Astrocyte (in vitro differentiated cells and primary cell): ENCODE data around the gene SNED1. TPM values are rescaled to one million over a fixed set of nuclear protein-coding genes. Genes with fewer than 3 reads are reported as not detected.

Experiments
- DNase-seq: peaks from one replicate; pipeline ENCODE4 v3.0.0-alpha.2; 2010; ENCODE audit warnings: low read depth
- FAIRE-seq: peaks from 2 replicates; lab custom pipeline; 2011; peaks lifted over from hg19 to GRCh38; lab: Jason Lieb, UNC
- H2AFZ ChIP-seq: 2 replicates; pipeline ENCODE4 v1.6.0; 2012; ENCODE audit warnings: low read depth, low read length, inconsistent platforms
- H3K27ac ChIP-seq: 2 replicates; pipeline ENCODE4 v1.5.1; 2011; ENCODE audit warnings: low read depth, low read length, inconsistent platforms
- H3K27me3 ChIP-seq: 2 replicates; pipeline ENCODE4 v1.6.0; 2011; ENCODE audit warnings: low read length, inconsistent platforms; ENCODE audit not compliant: insufficient read depth
- H3K36me3 ChIP-seq: 2 replicates; pipeline ENCODE4 v1.5.1; 2011; ENCODE audit warnings: low read length, inconsistent platforms; ENCODE audit not compliant: insufficient read depth
- H3K4me1 ChIP-seq: 2 replicates; pipeline ENCODE4 v1.5.1; 2011; ENCODE audit warnings: low read length, inconsistent platforms; ENCODE audit not compliant: insufficient read depth
- H3K4me2 ChIP-seq: 2 replicates; pipeline ENCODE4 v1.6.0; 2012; ENCODE audit warnings: low read length, inconsistent platforms
- H3K4me3 ChIP-seq: 2 replicates; pipeline ENCODE4 v1.5.1; 2011; ENCODE audit warnings: low read depth, mild to moderate bottlenecking, low read length, inconsistent platforms; ENCODE audit not compliant: insufficient read depth
- H3K79me2 ChIP-seq: 2 replicates; pipeline ENCODE4 v1.6.0; 2012; ENCODE audit warnings: mild to moderate bottlenecking, low read length, inconsistent platforms; ENCODE audit not compliant: insufficient read depth
- H3K9ac ChIP-seq: 2 replicates; pipeline ENCODE4 v1.6.0; 2012; ENCODE audit warnings: mild to moderate bottlenecking, low read length, inconsistent platforms
- H3K9me3 ChIP-seq: 2 replicates; pipeline ENCODE4 v1.5.1; 2012; ENCODE audit warnings: low read depth, mild to moderate bottlenecking, low read length, inconsistent platforms; ENCODE audit not compliant: insufficient read depth
- H4K20me1 ChIP-seq: 2 replicates; pipeline ENCODE4 v1.6.0; 2012; ENCODE audit warnings: low read length, inconsistent platforms; ENCODE audit not compliant: insufficient read depth
- H3K27ac Mint-ChIP-seq: one replicate; pipeline ENCODE4 v1.8.0; 2021; ENCODE audit warnings: mild to moderate bottlenecking, mixed read lengths; ENCODE audit not compliant: unreplicated experiment
- H3K27me3 Mint-ChIP-seq: one replicate; pipeline ENCODE4 v1.8.0; 2021; ENCODE audit warnings: low read depth, mixed read lengths; ENCODE audit not compliant: unreplicated experiment
- H3K36me3 Mint-ChIP-seq: one replicate; pipeline ENCODE4 v1.8.0; 2021; ENCODE audit warnings: low read depth, mixed read lengths; ENCODE audit not compliant: unreplicated experiment
- H3K4me1 Mint-ChIP-seq: one replicate; pipeline ENCODE4 v1.8.0; 2021; ENCODE audit warnings: low read depth, mixed read lengths; ENCODE audit not compliant: unreplicated experiment
- H3K4me3 Mint-ChIP-seq: one replicate; pipeline ENCODE4 v1.8.0; 2021; ENCODE audit warnings: mild to moderate bottlenecking, moderate library complexity, mixed read lengths; ENCODE audit not compliant: unreplicated experiment
- H3K9me3 Mint-ChIP-seq: one replicate; pipeline ENCODE4 v1.8.0; 2021; ENCODE audit warnings: mild to moderate bottlenecking, mixed read lengths; ENCODE audit not compliant: unreplicated experiment
- CTCF ChIP-seq: IDR thresholded peaks from 2 replicates; pipeline ENCODE4 v1.5.1; 2011; ENCODE audit warnings: low read depth, mild to moderate bottlenecking, inconsistent platforms, low read length, moderate library complexity; ENCODE audit not compliant: insufficient read depth
- EZH2 ChIP-seq: IDR thresholded peaks from 2 replicates; pipeline ENCODE4 v1.6.1; 2012; ENCODE audit warnings: mild to moderate bottlenecking, low read length, inconsistent platforms; ENCODE audit not compliant: insufficient read depth
- total RNA-seq: library from RNA; stranded (reverse); gene quantifications from 2 replicates; pipeline ENCODE4 v1.2.1, GENCODE V29; 2021

Gene SNED1
- total RNA-seq, 1 donor from 2014 or later = 0.23 TPM

DNA sequence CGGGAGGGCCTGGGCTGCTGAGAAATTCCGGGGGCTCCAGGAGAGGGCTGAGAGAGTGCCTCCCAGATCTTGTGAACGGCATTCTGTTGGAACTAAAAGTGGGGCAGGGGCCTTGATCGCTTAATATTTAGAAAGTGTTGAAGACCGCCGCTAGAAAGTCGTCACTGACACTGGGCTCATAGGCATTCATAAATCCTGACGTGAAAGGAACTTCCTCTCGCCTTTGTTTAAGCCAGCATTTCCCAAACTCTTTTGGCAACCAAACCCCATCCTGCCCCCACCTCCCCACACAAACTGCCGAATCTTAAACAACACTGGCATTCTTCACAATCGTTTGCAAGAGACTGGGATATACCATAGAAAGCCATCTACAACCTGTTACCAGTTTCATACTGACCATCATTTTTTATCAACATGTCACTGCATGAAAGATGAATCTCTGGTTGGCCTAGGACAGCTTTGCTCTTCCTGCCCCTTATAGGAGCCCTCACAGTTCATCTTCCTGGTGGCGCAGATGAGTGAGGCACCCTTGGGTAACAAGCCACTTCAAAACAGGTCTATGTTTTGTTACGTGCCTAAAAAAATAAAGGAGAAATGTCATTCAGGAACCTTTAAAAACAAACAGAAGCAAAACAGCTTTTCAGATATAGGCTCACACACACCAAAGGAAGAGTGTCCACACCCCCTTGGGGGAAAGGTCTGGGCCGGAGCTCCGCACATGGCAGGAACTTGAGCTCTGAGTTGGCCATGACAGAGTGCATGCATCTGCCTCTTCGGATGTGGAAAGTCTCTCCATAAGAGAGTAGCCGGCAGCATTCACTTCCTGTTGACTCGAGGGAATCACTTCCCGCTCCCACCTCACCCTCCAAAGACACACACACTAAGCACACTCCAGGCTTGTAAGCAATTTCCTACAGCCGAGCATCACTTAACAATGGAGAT is 90.6 kb downstream of the SNED1 start:
- no peaks in the 10 kb centered on the region for H3K9me3 ChIP-seq
- H3K4me2 ChIP-seq = no peak overlapping the region
- H4K20me1 ChIP-seq = peaks cover 18% of the 10 kb centered on the region
- H3K4me1 Mint-ChIP-seq = no peaks in the 10 kb centered on the region
- H3K27ac ChIP-seq = no peak overlapping the region
- no peak for DNase-seq
- H3K9me3 Mint-ChIP-seq = peaks cover 6% of the 10 kb centered on the region
- no peaks in the 10 kb centered on the region for H3K27me3 Mint-ChIP-seq
- H3K36me3 Mint-ChIP-seq = peaks cover 35% of the 10 kb centered on the region
- H3K36me3 ChIP-seq = peaks cover 28% of the 10 kb centered on the region
- H3K27ac Mint-ChIP-seq = no peak overlapping the region
- FAIRE-seq = no peak
- no peaks in the 10 kb centered on the region for H3K79me2 ChIP-seq
- H2AFZ ChIP-seq = no peak overlapping the region
- TF ChIP-seq EZH2 (no peak), CTCF (no peak)
- H3K4me3 ChIP-seq = no peak overlapping the region
- no peaks in the 10 kb centered on the region for H3K27me3 ChIP-seq
- no peak overlapping the region for H3K4me3 Mint-ChIP-seq
- H3K9ac ChIP-seq = no peak overlapping the region
- no peaks in the 10 kb centered on the region for H3K4me1 ChIP-seq

DNA sequence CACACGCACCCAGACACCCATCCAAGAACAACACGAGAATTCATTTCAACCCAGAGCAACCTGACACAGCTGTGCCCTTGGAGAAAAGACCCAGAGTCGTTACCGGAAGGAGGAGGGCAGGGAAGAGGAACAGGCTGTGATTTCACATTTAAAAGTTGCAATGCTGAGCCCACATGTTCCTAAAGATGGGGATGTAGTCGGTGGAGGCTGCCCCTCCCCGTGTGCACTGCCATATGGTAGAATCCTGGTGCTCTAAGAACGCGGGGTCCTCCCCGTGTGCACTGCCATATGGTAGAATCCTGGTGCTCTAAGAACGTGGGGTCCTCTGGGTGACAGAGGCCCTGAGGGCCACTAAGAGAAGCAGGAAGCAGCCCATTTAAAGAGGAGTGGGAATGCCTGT is 92.8 kb downstream of the SNED1 start:
- no peak overlapping the region for H3K4me2 ChIP-seq
- Mint-ChIP-seq H3K36me3 (peaks cover 30% of the 10 kb centered on the region), H3K27me3 (no peaks in the 10 kb centered on the region), H3K4me3 (no peak overlapping the region), H3K27ac (no peak overlapping the region), H3K4me1 (no peaks in the 10 kb centered on the region), H3K9me3 (peaks cover 1% of the 10 kb centered on the region)
- no peak for TF ChIP-seq CTCF
- TF ChIP-seq EZH2 = no peak
- peaks cover 28% of the 10 kb centered on the region for H3K36me3 ChIP-seq
- peaks cover 26% of the 10 kb centered on the region for H4K20me1 ChIP-seq
- no peaks in the 10 kb centered on the region for H3K79me2 ChIP-seq
- H3K4me1 ChIP-seq = no peaks in the 10 kb centered on the region
- H3K9ac ChIP-seq = no peak overlapping the region
- no peak overlapping the region for H2AFZ ChIP-seq
- no peaks in the 10 kb centered on the region for H3K27me3 ChIP-seq
- no peak overlapping the region for H3K27ac ChIP-seq
- no peak for DNase-seq
- H3K4me3 ChIP-seq = no peak overlapping the region
- no peaks in the 10 kb centered on the region for H3K9me3 ChIP-seq
- no peak for FAIRE-seq
